HepG2 (cell line): ENCODE data around the gene GOLGA3. TPM values are rescaled to one million over a fixed set of nuclear protein-coding genes. Genes with fewer than 3 reads are reported as not detected.
"Not testable (repeated sequence)": the region's sequence is repeated elsewhere in the genome, so short reads cannot be mapped to it uniquely, and the experiment has no call there.

Source experiments
- ATAC-seq: fragments of 200-7000 bp; cut with Tn5 transposase; 3 replicates; pipeline ENCODE4 v1.9.1; 2020; ENCODE audit warnings: mild to moderate bottlenecking, moderate library complexity
- BruUV-seq: library from RNA; stranded (reverse); fragments of 400-500 nt; replicated peaks from 2 replicates; lab custom pipeline; 2021; lab: Mats Ljungman, UMichigan
- CTCF ChIA-PET: fragments of 300-600 bp; formaldehyde crosslinking; extraction: SDS; loops from one replicate; lab custom pipeline; 2021; ENCODE audit warnings: low total read pairs, inconsistent platforms, low intra/inter-chr PET ratio; lab: Yijun Ruan, JAX
- POLR2A ChIA-PET: fragments of 350-600 bp; sonication (Branson Sonifier 250); formaldehyde crosslinking; loops from one replicate; lab custom pipeline; 2020; ENCODE audit warnings: antibody characterized with exemption, inconsistent platforms; lab: Yijun Ruan, JAX
- DNase-seq: peaks from one replicate; pipeline ENCODE4 v3.0.0-alpha.2; 2015; ENCODE audit warnings: low spot score
- FAIRE-seq: peaks from 3 replicates; lab custom pipeline; 2011; peaks lifted over from hg19 to GRCh38; lab: Jason Lieb, UNC
- H2AFZ ChIP-seq: one replicate; pipeline ENCODE4 v1.6.1; 2011; ENCODE audit warnings: low read length, inconsistent platforms
- H3K27ac ChIP-seq: fragments of 300-600 bp; 3 replicates; pipeline ENCODE4 v1.8.0; 2011; ENCODE audit warnings: mixed run types, mild to moderate bottlenecking, mixed read lengths, low read length, inconsistent platforms; ENCODE audit not compliant: insufficient read depth; ENCODE audit errors: extremely low read length
- H3K27me3 ChIP-seq, 2 experiments: fragments of 200-600 bp in 1 of 2; 2 replicates in 1 of 2; 3 replicates in 1 of 2; pipeline versions ENCODE4 v1.6.0 to v1.8.0; 2011; ENCODE audit warnings: low read length in 2 of 2, mild to moderate bottlenecking in 2 of 2, moderate library complexity in 2 of 2, inconsistent platforms in 1 of 2; ENCODE audit not compliant: insufficient read depth in 2 of 2, control insufficient read depth in 1 of 2
- H3K36me3 ChIP-seq, 2 experiments: fragments of 200-600 bp in 1 of 2; replicated peaks in 1 of 2; 2 replicates in 1 of 2; 3 replicates in 1 of 2; pipeline versions ENCODE4 v1.5.1 to v1.8.0; 2011; ENCODE audit warnings: low read length in 2 of 2, inconsistent platforms in 1 of 2; ENCODE audit not compliant: insufficient read depth in 2 of 2, control insufficient read depth in 1 of 2
- H3K4me1 ChIP-seq: 2 replicates; pipeline ENCODE4 v1.5.1; 2012; ENCODE audit warnings: low read length, inconsistent platforms; ENCODE audit not compliant: insufficient read depth
- H3K4me2 ChIP-seq: 2 replicates; pipeline ENCODE4 v1.6.0; 2011; ENCODE audit warnings: low read depth, low read length, inconsistent platforms
- H3K4me3 ChIP-seq, 3 experiments: fragments of 200-600 bp in 1 of 3; sonication (generic), shearing (Covaris generic) in 1 of 3; replicated peaks in 1 of 3; 2 replicates each; pipeline ENCODE4 v1.5.1; 2011 to 2016; ENCODE audit warnings: low read length in 3 of 3, inconsistent platforms in 2 of 3, low read depth in 2 of 3, mild to moderate bottlenecking in 2 of 3, control low read depth in 1 of 3, mixed read lengths in 1 of 3; ENCODE audit not compliant: insufficient read depth in 1 of 3
- H3K79me2 ChIP-seq: one replicate; pipeline ENCODE4 v1.6.1; 2011; ENCODE audit warnings: low read length, inconsistent platforms; ENCODE audit not compliant: insufficient read depth
- H3K9ac ChIP-seq: 2 replicates; pipeline ENCODE4 v1.6.0; 2011; ENCODE audit warnings: mild to moderate bottlenecking, low read depth, low read length, inconsistent platforms; ENCODE audit not compliant: insufficient read depth
- H3K9me3 ChIP-seq: 2 replicates; pipeline ENCODE4 v1.5.1; 2012; ENCODE audit warnings: mild to moderate bottlenecking, low read length
- H4K20me1 ChIP-seq: 2 replicates; pipeline ENCODE4 v1.6.0; 2011; ENCODE audit warnings: inconsistent platforms, mild to moderate bottlenecking, low read length, moderate library complexity; ENCODE audit not compliant: insufficient read depth
- FLYWCH1 ChIP-seq: sonication (generic); formaldehyde crosslinking; IDR thresholded peaks from 2 replicates; pipeline ENCODE4 v1.8.1; 2023; ENCODE audit warnings: mild to moderate bottlenecking, missing genetic modification reagents
- FOXA3 ChIP-seq: IDR thresholded peaks from 2 replicates; pipeline ENCODE4 v1.6.1; 2016; ENCODE audit warnings: missing genetic modification reagents, missing compliant biosample characterization
- KMT2A ChIP-seq: sonication (generic); formaldehyde crosslinking; IDR thresholded peaks from 2 replicates; pipeline ENCODE4 v1.4.0; 2020; ENCODE audit warnings: missing genetic modification reagents
- NR2C2 ChIP-seq: sonication (generic); formaldehyde crosslinking; IDR thresholded peaks from 2 replicates; pipeline ENCODE4 v1.4.0; 2020; ENCODE audit warnings: missing genetic modification reagents, mild to moderate bottlenecking, moderate library complexity, borderline replicate concordance
- POLR2AphosphoS2 ChIP-seq: IDR thresholded peaks from 2 replicates; pipeline ENCODE4 v1.6.1; 2011; ENCODE audit warnings: low read depth, low read length, improper control_type of control experiment
- RBAK ChIP-seq: sonication (generic); formaldehyde crosslinking; IDR thresholded peaks from 2 replicates; pipeline ENCODE4 v1.5.1; 2020; ENCODE audit warnings: mild to moderate bottlenecking, missing genetic modification reagents
- YEATS4 ChIP-seq: sonication (generic); formaldehyde crosslinking; IDR thresholded peaks from 2 replicates; pipeline ENCODE4 v1.4.0; 2020; ENCODE audit warnings: missing genetic modification reagents, borderline replicate concordance
- ZNF776 ChIP-seq: sonication (generic); formaldehyde crosslinking; IDR thresholded peaks from 2 replicates; pipeline ENCODE4 v1.4.0; 2020; ENCODE audit warnings: mild to moderate bottlenecking, missing genetic modification reagents
- WGBS: methylation state at CpG from one replicate; pipeline ENCODE4 v1.1.6; 2017; ENCODE audit warnings: low lambda C conversion rate; 5-methylcytosine and 5-hydroxymethylcytosine counted together
- in situ Hi-C: cut with HindIII; loops from 2 replicates; pipeline ENCODE4 v1.10.0; 2017; ENCODE audit warnings: low pct_unique_long_range_greater_than_20kb; ENCODE audit not compliant: extremely low pct_ligation_motif_present
- intact Hi-C: fragments of 100-400 bp; cut with micrococcal nuclease; formaldehyde crosslinking; loops from one replicate; pipeline ENCODE4 v1.10.0; 2022; ENCODE audit not compliant: unreplicated experiment
- polyA plus RNA-seq, 8 experiments: library from polyadenylated mRNA; depleted of rRNA in 3 of 8; stranded (reverse) in 7 of 8; unstranded in 1 of 8; fragments of >200 nt; fragmentation: Illumina TruSeq in 4 of 8; extraction: Trizol in 4 of 8; gene quantifications; 2 replicates each; pipeline versions ENCODE4 v1.2.1 to v1.2.3, GENCODE V29; 2011 to 2016; ENCODE audit warnings: low read depth in 4 of 8, missing spikeins in 1 of 8, mixed read lengths in 1 of 8; ENCODE audit not compliant: insufficient read depth in 1 of 8
- total RNA-seq, 5 experiments: library from RNA; depleted of rRNA; stranded (reverse); fragments of >200 nt; fragmentation: Illumina TruSeq; extraction: Trizol; gene quantifications; 2 replicates each; pipeline ENCODE4 v1.2.3, GENCODE V29; 2016; ENCODE audit warnings: low read depth in 1 of 5
- TF ChIP-seq, protein P1 (sequence below): sonication (generic); formaldehyde crosslinking; IDR thresholded peaks from 2 replicates; pipeline ENCODE4 v1.4.0; 2020; ENCODE audit warnings: missing genetic modification reagents
- TF ChIP-seq, protein P2 (sequence below): sonication (generic); formaldehyde crosslinking; IDR thresholded peaks from 2 replicates; pipeline ENCODE4 v1.4.0; 2020; ENCODE audit warnings: missing genetic modification reagents

GOLGA3 gene
- total and polyA plus RNA-seq, 2 of the 13 experiments (the other 11 are each of a cell fraction or from before 2014, with no cell fraction given) = 22.0 to 43.0 TPM

DNA sequence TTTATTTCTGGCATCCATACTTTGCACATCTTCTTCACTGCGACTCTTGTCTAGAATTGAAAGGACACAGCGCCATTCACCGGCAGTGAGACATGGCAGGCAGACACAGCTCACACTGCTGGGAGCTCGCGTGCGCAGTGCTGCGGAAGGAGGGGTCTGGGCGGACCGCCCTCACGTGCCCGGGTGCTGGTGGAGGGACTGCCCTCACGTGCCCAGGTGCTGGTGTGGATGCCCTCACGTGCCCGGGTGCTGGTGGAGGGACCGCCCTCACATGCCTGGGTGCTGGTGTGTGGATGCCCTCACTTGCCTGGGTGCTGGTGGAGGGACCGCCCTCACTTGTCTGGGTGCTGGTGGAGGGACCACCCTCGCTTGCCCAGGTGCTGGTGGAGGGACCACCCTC lies 27.9 kb upstream of the GOLGA3 start:
- no peaks in the 10 kb centered on the region for H3K27me3 ChIP-seq
- H3K4me2 ChIP-seq = no peak overlapping the region
- no peak overlapping the region for H3K9ac ChIP-seq
- ATAC-seq (no peak), FAIRE-seq (no peak), DNase-seq (no peak)
- 97% methylated on average over 11 of the region's 17 CpGs for WGBS
- BruUV-seq = no TSS peak
- ChIA-PET POLR2A (no interaction called here), CTCF (no interaction called here)
- H3K27ac ChIP-seq = no peak overlapping the region
- H3K79me2 ChIP-seq = no peaks in the 10 kb centered on the region
- no peak for TF ChIP-seq RBAK (CRISPR knock-in tag)
- no peak for TF ChIP-seq ZNF776
- TF ChIP-seq FOXA3 = no peak
- no peak for TF ChIP-seq KMT2A
- no peak for TF ChIP-seq YEATS4
- TF ChIP-seq NR2C2 = no peak
- TF ChIP-seq, protein P1, sequence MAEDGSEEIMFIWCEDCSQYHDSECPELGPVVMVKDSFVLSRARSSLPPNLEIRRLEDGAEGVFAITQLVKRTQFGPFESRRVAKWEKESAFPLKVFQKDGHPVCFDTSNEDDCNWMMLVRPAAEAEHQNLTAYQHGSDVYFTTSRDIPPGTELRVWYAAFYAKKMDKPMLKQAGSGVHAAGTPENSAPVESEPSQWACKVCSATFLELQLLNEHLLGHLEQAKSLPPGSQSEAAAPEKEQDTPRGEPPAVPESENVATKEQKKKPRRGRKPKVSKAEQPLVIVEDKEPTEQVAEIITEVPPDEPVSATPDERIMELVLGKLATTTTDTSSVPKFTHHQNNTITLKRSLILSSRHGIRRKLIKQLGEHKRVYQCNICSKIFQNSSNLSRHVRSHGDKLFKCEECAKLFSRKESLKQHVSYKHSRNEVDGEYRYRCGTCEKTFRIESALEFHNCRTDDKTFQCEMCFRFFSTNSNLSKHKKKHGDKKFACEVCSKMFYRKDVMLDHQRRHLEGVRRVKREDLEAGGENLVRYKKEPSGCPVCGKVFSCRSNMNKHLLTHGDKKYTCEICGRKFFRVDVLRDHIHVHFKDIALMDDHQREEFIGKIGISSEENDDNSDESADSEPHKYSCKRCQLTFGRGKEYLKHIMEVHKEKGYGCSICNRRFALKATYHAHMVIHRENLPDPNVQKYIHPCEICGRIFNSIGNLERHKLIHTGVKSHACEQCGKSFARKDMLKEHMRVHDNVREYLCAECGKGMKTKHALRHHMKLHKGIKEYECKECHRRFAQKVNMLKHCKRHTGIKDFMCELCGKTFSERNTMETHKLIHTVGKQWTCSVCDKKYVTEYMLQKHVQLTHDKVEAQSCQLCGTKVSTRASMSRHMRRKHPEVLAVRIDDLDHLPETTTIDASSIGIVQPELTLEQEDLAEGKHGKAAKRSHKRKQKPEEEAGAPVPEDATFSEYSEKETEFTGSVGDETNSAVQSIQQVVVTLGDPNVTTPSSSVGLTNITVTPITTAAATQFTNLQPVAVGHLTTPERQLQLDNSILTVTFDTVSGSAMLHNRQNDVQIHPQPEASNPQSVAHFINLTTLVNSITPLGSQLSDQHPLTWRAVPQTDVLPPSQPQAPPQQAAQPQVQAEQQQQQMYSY (CRISPR knock-in tag) = no peak
- TF ChIP-seq POLR2AphosphoS2 = no peak
- no peak for TF ChIP-seq FLYWCH1
- TF ChIP-seq, protein P2, sequence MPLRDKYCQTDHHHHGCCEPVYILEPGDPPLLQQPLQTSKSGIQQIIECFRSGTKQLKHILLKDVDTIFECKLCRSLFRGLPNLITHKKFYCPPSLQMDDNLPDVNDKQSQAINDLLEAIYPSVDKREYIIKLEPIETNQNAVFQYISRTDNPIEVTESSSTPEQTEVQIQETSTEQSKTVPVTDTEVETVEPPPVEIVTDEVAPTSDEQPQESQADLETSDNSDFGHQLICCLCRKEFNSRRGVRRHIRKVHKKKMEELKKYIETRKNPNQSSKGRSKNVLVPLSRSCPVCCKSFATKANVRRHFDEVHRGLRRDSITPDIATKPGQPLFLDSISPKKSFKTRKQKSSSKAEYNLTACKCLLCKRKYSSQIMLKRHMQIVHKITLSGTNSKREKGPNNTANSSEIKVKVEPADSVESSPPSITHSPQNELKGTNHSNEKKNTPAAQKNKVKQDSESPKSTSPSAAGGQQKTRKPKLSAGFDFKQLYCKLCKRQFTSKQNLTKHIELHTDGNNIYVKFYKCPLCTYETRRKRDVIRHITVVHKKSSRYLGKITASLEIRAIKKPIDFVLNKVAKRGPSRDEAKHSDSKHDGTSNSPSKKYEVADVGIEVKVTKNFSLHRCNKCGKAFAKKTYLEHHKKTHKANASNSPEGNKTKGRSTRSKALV = no peak
- no peak overlapping the region for H2AFZ ChIP-seq
- H3K9me3 ChIP-seq = no peaks in the 10 kb centered on the region
- H3K4me1 ChIP-seq = no peaks in the 10 kb centered on the region
- intact Hi-C loops (no loop called here), in situ Hi-C loops (no loop called here)
- peaks cover 17 to 50% of the 10 kb centered on the region in 2 experiments for H3K36me3 ChIP-seq
- no peaks in the 10 kb centered on the region for H4K20me1 ChIP-seq
- no peak overlapping the region for H3K4me3 ChIP-seq

DNA sequence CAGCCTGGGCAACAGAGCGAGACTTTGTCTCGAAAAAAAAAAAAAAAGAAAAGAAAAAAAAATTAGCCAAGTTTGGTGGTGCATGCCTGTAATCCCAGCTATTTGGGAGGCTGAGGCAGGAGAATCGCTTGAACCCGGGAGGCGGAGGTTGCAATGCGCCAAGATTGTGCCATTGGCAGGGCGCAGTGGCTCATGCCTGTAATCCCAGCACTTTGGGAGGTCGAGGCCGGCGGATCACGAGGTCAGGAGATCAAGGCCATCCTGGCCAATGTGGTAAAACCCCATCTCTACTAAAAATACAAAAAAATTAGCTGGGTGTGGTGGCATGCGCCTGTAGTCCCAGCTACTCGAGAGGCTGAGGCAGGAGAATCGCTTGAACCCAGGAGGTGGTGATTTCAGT lies 26.5 kb upstream of the GOLGA3 start:
- WGBS = 97% methylated on average over 14 of the region's 14 CpGs
- intact Hi-C loops, H2AFZ ChIP-seq, H3K4me1 ChIP-seq, DNase-seq, H3K79me2 ChIP-seq, FAIRE-seq, H3K4me3 ChIP-seq, CTCF ChIA-PET, H3K9ac ChIP-seq, H3K4me2 ChIP-seq, H4K20me1 ChIP-seq, H3K27ac ChIP-seq, ATAC-seq, BruUV-seq, H3K27me3 ChIP-seq, in situ Hi-C loops, POLR2A ChIA-PET, H3K9me3 ChIP-seq: not testable (repeated sequence)
- peaks cover 21 to 45% of the 10 kb centered on the region in 2 experiments for H3K36me3 ChIP-seq
